HG02885 (cell line): ENCODE data around the gene FDCSP.
"Not testable (repeated sequence)": the region's sequence is repeated elsewhere in the genome, so short reads cannot be mapped to it uniquely, and the experiment has no call there.

Experiments used
- ATAC-seq: cut with Tn5 transposase; IDR thresholded peaks from one replicate; pipeline ENCODE4 v1.9.1; 2021; ENCODE audit warnings: mild to moderate bottlenecking; ENCODE audit not compliant: unreplicated experiment, poor library complexity

Gene FDCSP

DNA sequence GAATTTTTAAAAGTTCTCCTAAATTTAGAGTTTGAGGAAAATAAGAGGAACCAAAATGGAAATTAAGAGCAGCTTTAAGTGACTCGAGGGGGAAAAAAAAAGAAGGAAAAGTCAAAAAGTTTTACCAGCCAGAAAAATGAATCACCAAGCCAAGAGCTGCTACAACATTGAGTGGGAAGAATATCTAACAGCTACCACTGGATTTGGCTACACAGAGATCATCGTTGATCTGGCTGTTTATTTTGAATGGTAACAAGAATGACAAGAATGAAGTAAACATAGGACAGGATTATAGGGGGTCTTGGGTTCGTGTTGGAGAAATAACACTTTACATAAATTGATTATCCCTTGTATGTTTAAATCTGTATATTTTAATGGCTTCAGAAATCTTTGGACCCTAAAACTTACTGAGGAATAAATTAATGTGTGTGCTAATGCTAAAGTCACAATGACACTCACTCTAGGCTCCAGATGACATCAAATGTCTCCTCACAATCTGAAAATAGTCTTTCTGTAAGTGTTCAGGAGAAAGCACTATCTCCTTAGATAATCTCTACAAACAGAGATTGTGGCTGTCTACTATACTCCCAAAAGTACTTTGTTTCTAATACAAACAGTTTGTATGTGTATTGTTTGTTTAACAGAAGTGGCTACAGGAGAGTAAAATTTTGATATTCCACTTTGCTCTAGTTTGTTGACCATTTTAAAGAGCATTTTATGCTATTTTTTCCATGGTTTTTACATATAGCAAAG is 13.4 kb downstream of the FDCSP start:
- no peak for ATAC-seq

DNA sequence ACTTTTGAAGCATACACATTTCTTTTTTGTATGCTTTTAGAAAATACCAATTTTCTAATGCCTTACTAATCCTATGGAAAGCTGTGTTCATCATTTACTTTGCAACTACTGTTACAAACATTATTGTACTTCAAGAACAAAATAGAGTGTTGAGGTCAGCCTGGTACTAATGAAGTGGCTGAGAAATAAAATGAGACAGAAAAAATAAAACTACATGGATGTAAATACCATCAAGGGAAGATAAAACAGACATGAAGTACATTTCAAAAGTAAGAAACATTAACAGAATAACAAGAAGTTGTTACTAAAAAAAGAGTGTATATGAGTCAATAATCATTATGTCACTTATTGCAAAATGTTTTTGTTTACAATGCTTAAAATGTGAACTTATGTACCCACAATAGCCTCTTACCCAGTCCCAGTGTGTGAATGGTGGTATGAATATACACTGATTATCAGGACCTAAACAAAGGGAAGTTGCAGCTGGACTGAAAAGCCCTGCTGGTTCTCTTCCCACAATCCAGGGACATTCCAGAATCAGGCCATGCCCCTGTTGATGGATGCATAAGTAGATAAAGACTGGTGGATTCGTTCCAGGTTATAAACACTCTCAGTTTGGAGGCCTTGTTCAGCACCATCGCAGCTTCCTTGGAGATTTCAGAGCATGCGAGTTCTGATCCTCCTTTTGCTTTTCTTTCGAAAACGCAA is 14.1 kb downstream of the FDCSP start:
- no peak for ATAC-seq

DNA sequence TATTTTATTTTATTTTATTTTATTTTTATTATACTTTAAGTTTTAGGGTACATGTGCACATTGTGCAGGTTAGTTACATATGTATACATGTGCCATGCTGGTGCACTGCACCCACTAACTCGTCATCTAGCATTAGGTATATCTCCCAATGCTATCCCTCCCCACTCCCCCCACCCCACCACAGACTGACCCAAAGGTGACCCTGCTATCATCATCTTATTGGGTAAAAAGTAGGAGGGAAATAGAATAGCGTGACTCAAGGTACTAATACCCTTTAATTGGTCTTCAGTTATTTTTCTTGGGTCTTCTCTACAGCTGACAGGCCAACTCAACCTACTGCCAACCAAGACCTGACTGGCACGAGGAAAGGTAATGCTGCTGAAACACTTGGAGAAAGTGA is 16.4 kb downstream of the FDCSP start, which contains the start of gene CSN3:
Gene CSN3 (plus strand): TSS at position 301 of the 400 bp plus-strand sequence. CDS start 2,223 bp downstream, outside the sequence.
- not testable (repeated sequence) for ATAC-seq

DNA sequence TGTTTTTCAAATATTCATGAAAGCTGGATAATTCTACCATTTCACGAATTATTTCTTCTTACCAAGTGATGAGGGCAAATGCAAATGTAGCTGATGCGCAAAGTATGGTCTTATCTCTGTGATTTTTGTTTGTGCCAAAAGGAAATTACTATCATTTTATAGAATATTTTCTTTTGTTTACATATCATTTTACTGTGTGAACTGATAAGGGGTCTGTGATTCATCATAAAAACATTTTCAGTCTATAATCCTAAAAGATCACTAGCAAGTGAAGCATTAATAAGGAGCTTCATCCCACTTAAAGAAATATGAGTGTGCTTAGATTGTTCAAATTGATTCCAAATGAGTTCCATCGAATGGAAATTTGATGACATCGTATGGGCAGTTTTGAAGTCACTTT is 17.2 kb downstream of the FDCSP start:
- no peak for ATAC-seq

DNA sequence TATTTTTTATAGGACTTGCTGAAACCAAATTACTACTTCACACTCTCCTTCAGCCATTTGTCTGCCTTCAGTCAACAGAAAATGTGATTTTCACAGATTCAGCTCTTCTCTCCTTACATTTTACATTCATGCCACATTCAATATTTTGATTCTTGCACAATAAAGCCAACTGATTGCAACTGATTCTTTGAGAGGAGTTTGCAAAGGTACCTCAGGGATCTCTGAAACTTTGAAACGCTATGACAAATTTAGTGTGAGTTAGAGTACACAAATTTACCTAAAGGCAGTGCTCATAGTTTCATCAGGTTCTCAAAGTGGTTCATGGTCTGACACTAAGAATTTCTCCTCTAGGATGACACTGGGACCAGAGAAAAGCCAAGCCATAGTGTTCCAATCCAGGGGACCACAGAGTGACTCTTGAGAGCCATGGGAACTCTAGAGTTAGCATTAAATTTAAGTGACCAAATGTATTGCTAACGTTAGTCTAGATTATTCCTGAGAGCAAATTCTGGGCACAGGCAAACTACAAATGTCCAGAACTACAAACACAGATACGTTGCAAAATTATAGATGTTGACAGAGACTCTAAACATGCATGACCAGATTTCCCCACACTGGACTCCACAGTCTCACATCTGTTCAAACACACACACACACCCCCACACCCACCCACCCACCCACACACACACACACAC is 25.5 kb downstream of the FDCSP start:
- ATAC-seq: no peak

DNA sequence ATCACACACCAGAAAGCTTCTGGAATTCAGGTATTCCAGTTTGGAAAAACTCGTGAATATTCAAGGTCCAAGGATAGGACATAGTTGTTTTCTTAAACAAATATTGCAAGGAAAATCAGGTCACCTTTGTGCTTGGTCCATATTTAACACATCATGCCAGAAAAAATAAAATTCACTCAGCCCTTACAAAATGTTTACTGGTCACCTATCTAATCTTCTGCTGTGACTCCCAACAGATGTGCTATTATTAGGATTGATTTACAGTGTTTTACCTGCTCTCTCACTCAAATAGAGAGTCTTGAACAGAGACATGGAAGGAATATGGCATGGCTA is 26.0 kb downstream of the FDCSP start:
- no peak for ATAC-seq

DNA sequence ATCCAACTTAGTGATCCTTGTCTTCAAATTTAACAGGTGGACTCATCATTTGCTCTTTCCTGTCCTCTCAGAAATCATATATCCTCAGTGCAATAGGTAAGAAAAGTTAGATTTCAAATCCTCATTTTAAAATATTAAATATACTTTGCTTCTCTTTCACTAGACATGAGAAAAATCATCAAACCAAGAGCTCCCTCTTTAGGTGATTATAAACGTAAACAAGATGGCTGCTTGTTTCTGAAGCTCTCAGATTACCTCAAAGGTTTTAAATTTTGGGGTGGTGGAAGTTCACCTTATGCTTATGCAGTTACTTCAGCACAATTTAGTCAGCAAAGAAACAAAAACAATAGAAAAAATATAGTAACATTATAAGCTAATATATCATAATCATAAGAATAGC is 43.8 kb downstream of the FDCSP start:
- no peak for ATAC-seq

DNA sequence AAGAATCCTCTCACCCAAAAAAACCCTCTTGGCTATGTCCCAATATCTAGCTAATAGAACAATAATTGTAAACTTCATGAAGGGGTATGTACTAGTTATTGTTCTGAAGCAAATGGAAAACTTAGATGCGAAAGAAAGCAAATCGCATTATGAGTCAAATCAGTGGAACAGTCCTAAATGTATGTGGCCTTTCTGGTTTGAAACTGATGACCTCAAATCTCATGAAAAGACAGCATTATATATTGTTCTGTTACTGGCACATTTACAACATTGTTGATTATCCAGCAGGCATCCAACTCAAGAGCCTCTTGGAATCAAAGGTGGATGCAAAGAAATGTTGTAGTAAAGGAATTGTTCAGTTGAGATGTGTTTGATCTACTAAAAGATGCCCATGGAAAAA is 51.2 kb downstream of the FDCSP start:
- ATAC-seq: no peak

DNA sequence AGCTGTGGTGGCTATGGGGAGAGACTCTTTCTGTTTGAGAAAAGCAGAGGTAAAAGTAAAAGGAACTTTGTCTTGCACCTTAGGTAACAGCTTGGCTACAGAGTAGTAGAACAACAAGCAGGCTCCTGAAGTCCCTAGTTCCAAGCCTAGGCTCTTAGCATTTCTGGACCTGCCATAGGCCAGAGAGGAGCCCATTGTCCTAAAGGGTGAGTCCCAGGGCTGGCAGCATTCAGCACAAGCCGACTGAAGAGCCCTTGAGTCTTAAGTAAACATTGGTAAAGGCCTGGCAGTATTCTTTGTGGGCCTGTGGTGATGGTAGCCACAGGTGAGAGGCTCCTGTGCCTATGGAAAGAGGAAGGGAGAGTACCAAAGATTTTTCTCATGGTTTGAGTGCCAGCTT is 54.6 kb downstream of the FDCSP start:
- ATAC-seq: no peak
